ENCODE measurements around the gene AZGP1.
A peak's percentile ranks its signal among the peaks of the same experiment; 100 is the strongest.

AZGP1 gene

DNA sequence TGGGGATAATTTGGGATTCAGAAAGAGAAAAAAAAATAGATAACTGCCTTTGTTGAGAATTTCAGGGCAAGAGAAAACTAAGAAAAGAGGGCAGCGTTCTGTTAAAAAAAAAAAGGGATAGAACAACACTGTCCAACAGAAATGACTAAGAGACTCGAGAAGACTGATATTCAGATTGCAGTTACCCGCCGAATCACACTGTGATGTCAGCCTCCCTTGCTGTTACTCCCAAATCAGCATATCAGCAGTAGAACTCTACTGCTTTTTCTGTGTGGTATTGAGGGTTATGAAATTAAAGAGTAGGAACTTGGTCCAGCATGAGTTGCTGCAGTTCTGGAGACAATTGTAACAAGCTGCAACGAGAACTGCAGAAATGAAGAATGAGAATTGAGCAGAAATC lies 48.3 kb downstream of the AZGP1 start:
- Mint-ChIP-seq H3K27ac (no peak overlapping the region), H3K4me3 (no peak overlapping the region), H3K36me3 (peaks cover 2% of the 10 kb centered on the region), H3K27me3 (peaks cover 30% of the 10 kb centered on the region), H3K4me1 (peaks cover 30% of the 10 kb centered on the region), H3K9me3 (no peaks in the 10 kb centered on the region)
- DNase-seq: no peak
- CTCF ChIA-PET: interaction anchor here (0.6 kb wide), 1 partner anchor 8 kb away, joined by 3 read pairs; the partner anchor contains the start of gene TRIM4

DNA sequence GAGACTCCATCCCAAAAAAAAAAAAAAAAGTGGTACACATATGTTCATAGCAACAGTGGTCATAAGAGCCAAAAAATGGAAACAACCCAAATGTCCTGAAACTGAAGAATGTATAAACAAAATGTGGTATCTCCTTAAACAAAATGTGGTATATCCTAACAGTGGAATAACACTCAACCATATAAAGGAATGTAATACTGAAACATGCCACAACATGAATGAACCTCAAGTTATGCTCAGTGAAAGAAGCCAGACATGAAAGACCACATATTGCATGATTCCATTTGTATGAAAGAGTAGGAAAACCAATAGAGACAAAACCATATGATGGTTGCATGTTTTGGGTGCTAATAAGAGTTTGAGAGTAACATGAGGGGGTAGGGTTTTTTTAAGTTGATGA lies 49.5 kb downstream of the AZGP1 start:
- Mint-ChIP-seq H3K4me3 (no peak overlapping the region), H3K9me3 (no peaks in the 10 kb centered on the region), H3K36me3 (peaks cover 8% of the 10 kb centered on the region), H3K4me1 (peaks cover 30% of the 10 kb centered on the region), H3K27ac (no peak overlapping the region), H3K27me3 (peaks cover 30% of the 10 kb centered on the region)
- DNase-seq: no peak
- CTCF ChIA-PET: no interaction called here

DNA sequence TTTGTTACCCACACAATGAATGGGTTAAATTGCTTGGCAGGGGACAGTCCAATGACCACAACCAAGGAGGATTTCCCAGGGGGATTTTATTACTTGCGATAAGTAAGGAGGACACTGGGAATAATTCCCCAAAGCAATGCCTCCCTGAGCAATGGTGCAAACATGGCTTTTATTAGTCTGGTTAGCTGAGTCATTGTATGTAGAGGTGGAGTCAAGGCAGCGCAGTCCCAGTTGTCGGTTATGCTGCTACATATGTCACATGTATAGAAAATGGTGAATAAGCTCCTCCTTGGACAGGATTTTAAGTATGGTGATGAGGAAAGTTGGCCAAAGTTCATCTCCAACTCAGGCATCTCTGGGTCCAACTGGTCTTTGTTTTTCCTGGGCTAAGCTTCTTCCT lies 52.6 kb downstream of the AZGP1 start:
- no peaks in the 10 kb centered on the region for H3K9me3 Mint-ChIP-seq
- peaks cover 21% of the 10 kb centered on the region for H3K27me3 Mint-ChIP-seq
- H3K4me1 Mint-ChIP-seq: peaks cover 20% of the 10 kb centered on the region
- H3K36me3 Mint-ChIP-seq: peaks cover 23% of the 10 kb centered on the region
- no peak overlapping the region for H3K27ac Mint-ChIP-seq
- CTCF ChIA-PET: no interaction called here
- DNase-seq: no peak
- H3K4me3 Mint-ChIP-seq: no peak overlapping the region

DNA sequence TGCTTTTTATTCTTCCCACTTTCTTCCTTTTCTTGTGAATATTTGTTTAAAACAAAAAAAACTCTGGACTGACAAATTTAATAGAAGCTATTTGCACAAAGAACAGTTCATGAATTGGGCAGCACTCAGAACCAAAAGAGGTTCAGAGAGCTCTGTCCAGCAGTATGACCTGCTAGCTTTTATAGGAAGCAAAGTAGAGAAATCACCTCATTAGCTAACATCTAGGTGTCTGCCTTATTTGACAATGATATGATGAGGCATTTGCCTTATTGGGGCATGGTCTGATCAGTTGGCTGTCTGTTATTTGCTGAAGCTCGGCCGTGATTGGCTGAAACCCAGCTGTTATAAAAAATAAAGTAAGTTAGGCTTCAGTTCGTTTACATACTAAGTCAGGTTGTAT lies 55.7 kb downstream of the AZGP1 start:
- CTCF ChIA-PET: interaction anchor here (3.0 to 10.9 kb wide), 2 partner anchors 9 to 73 kb away, joined by 18 to 169 read pairs; partner anchors contain the start of gene GJC3
- peaks cover 44% of the 10 kb centered on the region for H3K4me1 Mint-ChIP-seq
- no peaks in the 10 kb centered on the region for H3K9me3 Mint-ChIP-seq
- peak overlapping the region; percentile 96 for H3K27ac Mint-ChIP-seq
- H3K4me3 Mint-ChIP-seq: peak overlapping the region; percentile 95
- H3K36me3 Mint-ChIP-seq: peaks cover 42% of the 10 kb centered on the region
- no peak for DNase-seq
- H3K27me3 Mint-ChIP-seq: peaks cover 5% of the 10 kb centered on the region

DNA sequence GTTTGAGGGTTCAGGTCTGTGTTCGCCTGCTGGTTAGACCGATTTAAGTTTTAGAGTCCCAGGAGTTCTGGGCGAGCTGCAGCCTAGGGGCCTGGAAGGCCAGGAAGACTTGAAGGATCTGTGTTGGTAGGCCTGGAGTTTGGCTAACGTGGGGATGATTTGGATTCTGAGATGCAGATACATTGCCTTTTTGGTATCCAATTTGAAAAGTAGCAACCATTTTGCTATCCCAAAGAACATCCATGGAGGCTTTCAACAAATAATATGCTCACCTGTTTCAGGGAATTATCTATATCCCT lies 56.1 kb downstream of the AZGP1 start:
- H3K4me3 Mint-ChIP-seq: peak overlapping the region; percentile 95
- CTCF ChIA-PET: interaction anchor here (0.7 to 10.9 kb wide), 3 partner anchors 8 to 73 kb away, joined by 3 to 169 read pairs (median 18); partner anchors contain the start of gene GJC3
- H3K36me3 Mint-ChIP-seq: peaks cover 44% of the 10 kb centered on the region
- DNase-seq: no peak
- H3K9me3 Mint-ChIP-seq: no peaks in the 10 kb centered on the region
- H3K4me1 Mint-ChIP-seq: peaks cover 46% of the 10 kb centered on the region
- peaks cover 5% of the 10 kb centered on the region for H3K27me3 Mint-ChIP-seq
- peak overlapping the region; percentile 96 for H3K27ac Mint-ChIP-seq

DNA sequence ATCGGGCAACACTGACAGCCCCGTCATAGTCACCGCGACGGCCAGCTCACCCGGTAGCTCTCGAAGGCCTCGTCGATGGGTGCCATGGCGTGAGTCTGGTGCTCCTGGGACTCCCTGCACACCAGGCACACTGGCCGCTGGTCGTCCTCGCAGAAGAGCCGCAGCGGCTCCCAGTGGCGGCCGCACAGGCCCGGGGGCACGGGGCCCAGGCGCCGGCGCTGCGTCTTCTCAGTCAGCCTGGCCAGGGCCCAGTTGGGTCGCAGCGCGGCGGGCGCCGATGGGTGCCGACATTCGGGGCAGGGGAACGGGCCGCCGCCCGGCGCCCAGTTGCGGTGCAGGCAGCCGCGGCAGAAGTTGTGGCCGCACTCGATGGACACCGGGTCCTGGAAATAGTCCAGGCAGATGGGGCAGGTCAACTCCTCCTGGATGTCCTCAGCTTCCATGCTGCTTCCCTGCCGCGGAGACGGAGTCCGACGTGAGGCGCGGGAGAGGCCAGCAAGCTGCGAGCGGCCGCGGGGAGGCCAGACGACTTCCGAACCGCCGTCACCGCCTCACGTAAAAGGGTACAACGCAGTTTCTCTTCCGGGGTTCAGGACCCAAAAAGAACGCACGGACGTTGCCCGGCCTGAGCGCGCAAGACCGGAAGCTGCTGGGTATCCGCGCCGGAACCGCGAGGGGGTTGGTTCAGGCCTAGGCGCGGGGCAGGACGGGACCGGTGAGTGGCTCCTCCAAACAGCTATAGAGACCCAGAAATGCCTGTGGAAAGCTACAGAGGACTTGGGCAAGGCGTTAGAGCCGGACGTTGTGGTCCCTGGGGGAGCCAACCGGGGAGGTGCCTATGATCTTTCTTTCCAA lies 56.6 kb downstream of the AZGP1 start, which contains the start of gene TRIM4:
Gene TRIM4 (minus strand): TSS at position 572 of the 855 bp plus-strand sequence. CDS start 129 bp downstream, at position 443.
- Mint-ChIP-seq H3K9me3 (no peaks in the 10 kb centered on the region), H3K27me3 (peaks cover 5% of the 10 kb centered on the region), H3K4me3 (peak within 1 kb of the TSS; percentile 95), H3K36me3 (peaks cover 44% of the 10 kb centered on the region), H3K27ac (peak within 1 kb of the TSS; percentile 96), H3K4me1 (peaks cover 50% of the 10 kb centered on the region)
- CTCF ChIA-PET: interaction anchor here (0.7 to 10.9 kb wide), 3 partner anchors 9 to 74 kb away, joined by 3 to 169 read pairs (median 18); partner anchors contain the start of gene GJC3
- DNase-seq: peak; percentile 94

Measured in activated naive CD4-positive, alpha-beta T cell treated with anti-CD3 and anti-CD28 coated beads, Interleukin-2, amount 10 ng/mL, durations not matched to agents 7 days and 5 days (primary cell).